Gastroesophageal sphincter (tissue), 4 donors: ENCODE data around the gene AFTPH. TPM values are rescaled to one million over a fixed set of nuclear protein-coding genes. Genes with fewer than 3 reads are reported as not detected.

Experiments
- ATAC-seq: fragments of 150-250 bp; one replicate; pipeline ENCODE4 v1.9.1; 2016; ENCODE audit warnings: mild to moderate bottlenecking, moderate library complexity
- H3K27ac ChIP-seq, 4 donors: fragments of 200-600 bp; sonication (generic) in 3 of 4; 1 replicate in 3 of 4; 2 replicates in 1 of 4; pipeline ENCODE4 v1.5.1; 2016 to 2019
- H3K27me3 ChIP-seq: fragments of 200-600 bp; sonication (generic); one replicate; pipeline ENCODE4 v1.5.1; 2019
- H3K36me3 ChIP-seq, 2 donors: fragments of 200-600 bp; sonication (generic); one replicate each; pipeline ENCODE4 v1.5.1; 2019; ENCODE audit warnings: control low read depth in 1 of 2
- H3K4me1 ChIP-seq, 3 donors: fragments of 200-600 bp; sonication (generic); 1 replicate in 2 of 3; 2 replicates in 1 of 3; pipeline ENCODE4 v1.5.1; 2016 to 2019; ENCODE audit warnings: control low read depth in 2 of 3
- H3K4me3 ChIP-seq, 2 donors: fragments of 200-600 bp; sonication (generic); one replicate each; pipeline ENCODE4 v1.5.1; 2019; ENCODE audit warnings: mild to moderate bottlenecking in 1 of 2, moderate library complexity in 1 of 2
- H3K9me3 ChIP-seq, 3 donors: fragments of 200-600 bp; sonication (generic); one replicate each; pipeline ENCODE4 v1.5.1; 2017 to 2019; ENCODE audit warnings: control low read depth in 2 of 3
- EP300 ChIP-seq: sonication (generic); formaldehyde crosslinking; IDR thresholded peaks from one replicate; pipeline ENCODE4 v1.6.1; 2017; ENCODE audit warnings: antibody characterized with exemption, mild to moderate bottlenecking
- POLR2A ChIP-seq, 2 donors: fragments of 450-650 bp; IDR thresholded peaks; one replicate each; pipeline ENCODE4 v1.6.1; 2017; ENCODE audit warnings: antibody characterized with exemption in 2 of 2, mild to moderate bottlenecking in 2 of 2, moderate library complexity in 1 of 2
- POLR2AphosphoS5 ChIP-seq: sonication (generic); formaldehyde crosslinking; IDR thresholded peaks from one replicate; pipeline ENCODE4 v1.6.1; 2017; ENCODE audit warnings: antibody characterized with exemption
- WGBS, 2 donors: methylation state at CpG; one replicate each; pipeline ENCODE4 v1.1.5; 2018; ENCODE audit warnings: low coverage in 1 of 2; 5-methylcytosine and 5-hydroxymethylcytosine counted together
- total RNA-seq, 4 donors: library from RNA; depleted of rRNA; stranded (reverse); fragments of >200 nt; gene quantifications; one replicate each; pipeline ENCODE4 v1.1.0, GENCODE V29; 2016
- TF ChIP-seq, protein P1 (sequence below), 4 experiments: fragments of 200-600 bp in 2 of 4; fragments of 450-650 bp in 2 of 4; sonication (generic) in 1 of 4; IDR thresholded peaks; one replicate each; pipeline ENCODE4 v1.5.1; 2017 to 2019; ENCODE audit warnings: antibody characterized with exemption in 4 of 4, mild to moderate bottlenecking in 2 of 4, moderate library complexity in 2 of 4

Gene AFTPH
- total RNA-seq, 4 donors from 2014 or later: 33.0 to 53.5 (median 41.6) TPM

- no peaks in the 10 kb centered on the region for H3K9me3 ChIP-seq
- H3K4me3 ChIP-seq: no peak overlapping the region
- TF ChIP-seq POLR2A (IDR thresholded peaks at IDR 0.05): no peak
- peak; percentile 42 for TF ChIP-seq POLR2AphosphoS5
- TF ChIP-seq, protein P1, sequence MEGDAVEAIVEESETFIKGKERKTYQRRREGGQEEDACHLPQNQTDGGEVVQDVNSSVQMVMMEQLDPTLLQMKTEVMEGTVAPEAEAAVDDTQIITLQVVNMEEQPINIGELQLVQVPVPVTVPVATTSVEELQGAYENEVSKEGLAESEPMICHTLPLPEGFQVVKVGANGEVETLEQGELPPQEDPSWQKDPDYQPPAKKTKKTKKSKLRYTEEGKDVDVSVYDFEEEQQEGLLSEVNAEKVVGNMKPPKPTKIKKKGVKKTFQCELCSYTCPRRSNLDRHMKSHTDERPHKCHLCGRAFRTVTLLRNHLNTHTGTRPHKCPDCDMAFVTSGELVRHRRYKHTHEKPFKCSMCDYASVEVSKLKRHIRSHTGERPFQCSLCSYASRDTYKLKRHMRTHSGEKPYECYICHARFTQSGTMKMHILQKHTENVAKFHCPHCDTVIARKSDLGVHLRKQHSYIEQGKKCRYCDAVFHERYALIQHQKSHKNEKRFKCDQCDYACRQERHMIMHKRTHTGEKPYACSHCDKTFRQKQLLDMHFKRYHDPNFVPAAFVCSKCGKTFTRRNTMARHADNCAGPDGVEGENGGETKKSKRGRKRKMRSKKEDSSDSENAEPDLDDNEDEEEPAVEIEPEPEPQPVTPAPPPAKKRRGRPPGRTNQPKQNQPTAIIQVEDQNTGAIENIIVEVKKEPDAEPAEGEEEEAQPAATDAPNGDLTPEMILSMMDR (IDR thresholded peaks at IDR 0.05): peak; percentile 85 to 97 (median 91)
- TF ChIP-seq EP300: no peak
- no peaks in the 10 kb centered on the region for H3K36me3 ChIP-seq
- WGBS, 2 donors: 2 to 27% methylated on average over 8 to 10 of the region's 20 CpGs
- no peak overlapping the region for H3K27ac ChIP-seq
- H3K4me1 ChIP-seq: peaks cover 0 to 25% (median 3%) of the 10 kb centered on the region in 3 donors
- ATAC-seq: peak; percentile 63
- H3K27me3 ChIP-seq: no peaks in the 10 kb centered on the region
Measured at GRCh38 chr2:64488050-64488974, 35.8 kb upstream of the AFTPH start.

DNA sequence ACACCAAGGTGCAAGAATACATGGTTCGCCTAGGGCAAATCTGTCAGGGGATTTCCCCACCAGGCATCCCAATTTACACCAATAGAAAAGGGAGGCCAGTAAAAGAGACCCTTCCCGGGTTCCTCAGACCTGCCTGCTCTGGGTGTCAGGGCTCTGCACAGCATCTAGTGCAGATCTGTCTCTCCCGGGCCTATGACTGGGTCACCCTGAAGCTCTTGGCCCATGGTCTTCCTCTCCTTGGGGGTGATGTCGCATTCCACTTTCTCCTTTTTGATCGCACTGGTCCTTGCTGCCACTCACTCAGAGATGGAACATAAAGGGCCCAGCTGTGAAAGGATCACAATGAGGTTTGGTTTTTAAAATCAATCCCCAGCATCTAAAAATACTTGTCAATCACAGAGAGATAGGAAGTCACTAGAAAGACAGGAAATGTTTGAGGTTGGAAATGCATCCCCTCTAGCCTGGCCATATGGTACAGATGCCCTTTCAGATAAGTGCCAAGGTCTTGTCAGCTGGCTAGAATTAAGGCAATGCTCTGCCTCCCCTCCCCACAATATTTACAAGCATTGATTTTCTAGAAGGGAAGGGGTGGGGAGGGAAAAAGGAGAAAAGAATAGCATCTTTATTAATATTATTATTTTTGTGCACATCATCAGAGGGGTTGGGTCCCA is 34.9 kb upstream of the AFTPH start:
- no peak overlapping the region for H3K27ac ChIP-seq
- no peak overlapping the region for H3K4me3 ChIP-seq
- TF ChIP-seq, protein P1 (IDR thresholded peaks at IDR 0.05): no peak
- TF ChIP-seq POLR2A (IDR thresholded peaks at IDR 0.05): no peak
- no peak for TF ChIP-seq EP300
- TF ChIP-seq POLR2AphosphoS5: no peak
- H3K4me1 ChIP-seq: peaks cover 0 to 25% (median 3%) of the 10 kb centered on the region in 3 donors
- H3K9me3 ChIP-seq: no peaks in the 10 kb centered on the region
- H3K27me3 ChIP-seq: no peaks in the 10 kb centered on the region
- H3K36me3 ChIP-seq: no peaks in the 10 kb centered on the region
- ATAC-seq: no peak
- WGBS, 2 donors: 76 to 100% methylated on average over 1 to 3 of the region's 5 CpGs

DNA sequence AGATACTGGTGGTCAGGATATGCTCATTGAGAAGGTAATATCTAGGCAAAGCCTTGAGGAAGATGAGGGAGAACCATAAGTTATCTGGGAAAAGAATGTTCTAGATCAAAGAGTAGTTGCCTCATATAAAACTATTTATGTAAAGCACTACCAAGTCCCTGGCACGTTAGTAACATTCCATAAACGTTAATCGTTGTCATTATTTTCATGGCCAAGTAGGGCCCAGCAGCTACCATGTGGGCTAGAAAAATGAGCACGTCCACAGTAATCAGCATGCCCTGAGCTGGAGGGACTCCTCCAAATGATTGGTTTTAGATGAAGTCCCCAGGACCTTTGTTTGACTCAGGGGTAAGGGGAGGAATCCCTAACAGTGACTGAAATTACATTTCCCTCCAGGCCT is 32.7 kb upstream of the AFTPH start:
- Histone ChIP-seq H3K4me1 (peaks cover 0 to 14% (median 3%) of the 10 kb centered on the region in 3 donors), H3K27me3 (no peaks in the 10 kb centered on the region), H3K36me3 (no peaks in the 10 kb centered on the region), H3K9me3 (no peaks in the 10 kb centered on the region), H3K4me3 (no peak overlapping the region), H3K27ac (no peak overlapping the region)
- TF ChIP-seq, protein P1 (IDR thresholded peaks at IDR 0.05): no peak
- TF ChIP-seq POLR2A (IDR thresholded peaks at IDR 0.05): no peak
- ATAC-seq: no peak
- WGBS, 2 donors: 38 to 61% methylated on average over 4 of the region's 4 CpGs

- no peak for ATAC-seq
- Histone ChIP-seq H3K4me1 (peaks cover 0 to 14% (median 3%) of the 10 kb centered on the region in 3 donors), H3K4me3 (no peak overlapping the region), H3K9me3 (no peaks in the 10 kb centered on the region), H3K27ac (no peak overlapping the region), H3K27me3 (no peaks in the 10 kb centered on the region), H3K36me3 (no peaks in the 10 kb centered on the region)
- no peak for TF ChIP-seq POLR2AphosphoS5
- TF ChIP-seq EP300: no peak
- 81% methylated on average over 3 of the region's 3 CpGs; no CpG with 5 or more reads in 1 of the 2 donors for WGBS, 2 donors
Measured at GRCh38 chr2:64492272-64492671, 31.9 kb upstream of the AFTPH start.

- H3K9me3 ChIP-seq: no peaks in the 10 kb centered on the region
- peaks cover 2% of the 10 kb centered on the region for H3K27me3 ChIP-seq
- no peak overlapping the region for H3K27ac ChIP-seq
- no peak overlapping the region for H3K4me3 ChIP-seq
- no peaks in the 10 kb centered on the region for H3K36me3 ChIP-seq
- H3K4me1 ChIP-seq: peaks cover 0 to 11% (median 3%) of the 10 kb centered on the region in 3 donors
- no peak for ATAC-seq
- 84 to 88% methylated on average over 3 of the region's 3 CpGs for WGBS, 2 donors
- TF ChIP-seq, protein P1 (IDR thresholded peaks at IDR 0.05): no peak
- no peak for TF ChIP-seq EP300
Measured at GRCh38 chr2:64492821-64493220, 31.3 kb upstream of the AFTPH start.
